ENCODE measurements around the gene ARAP2. TPM values are rescaled to one million over a fixed set of nuclear protein-coding genes. Genes with fewer than 3 reads are reported as not detected.

The ARAP2 gene
- total and polyA plus RNA-seq, 2 of the 13 experiments (the other 11 are each of a cell fraction or from before 2014, with no cell fraction given), result 0.37 to 1.4 TPM

GRCh38 chr4:36111172-36111571 lies 133.1 kb downstream of the ARAP2 start (continued):
- TF ChIP-seq ATF5 (CRISPR knock-in tag; IDR thresholded peaks at IDR 0.05; ENCODE audit: low read depth), result no peak
- TF ChIP-seq HES4 (CRISPR knock-in tag; IDR thresholded peaks at IDR 0.05; ENCODE audit: borderline replicate concordance), result no peak
- no peak for TF ChIP-seq MLX (CRISPR knock-in tag; IDR thresholded peaks at IDR 0.05)
- TF ChIP-seq NR2F1 (CRISPR knock-in tag; IDR thresholded peaks at IDR 0.05), result no peak

GRCh38 chr4:36099509-36099908 lies 144.8 kb downstream of the ARAP2 start:
- Histone ChIP-seq H3K27me3 (ENCODE audit: control insufficient read depth in 1 of 2, insufficient read depth in 2 of 2, low read length in 2 of 2) (no peaks in the 10 kb centered on the region), H2AFZ (ENCODE audit: low read length) (no peak overlapping the region), H3K4me2 (ENCODE audit: low read depth, low read length) (no peak overlapping the region), H3K9me3 (ENCODE audit: low read length) (no peaks in the 10 kb centered on the region), H4K20me1 (ENCODE audit: insufficient read depth, low read length) (no peaks in the 10 kb centered on the region), H3K27ac (ENCODE audit: extremely low read length, insufficient read depth, low read length) (no peak overlapping the region), H3K4me3 (replicated peaks in 1 of 3; ENCODE audit: insufficient read depth in 1 of 3, low read depth in 2 of 3, low read length in 3 of 3) (no peak overlapping the region), H3K4me1 (ENCODE audit: insufficient read depth, low read length) (no peaks in the 10 kb centered on the region), H3K36me3 (replicated peaks in 1 of 2; ENCODE audit: control insufficient read depth in 1 of 2, insufficient read depth in 2 of 2, low read length in 2 of 2) (no peaks in the 10 kb centered on the region), H3K79me2 (ENCODE audit: insufficient read depth, low read length) (no peaks in the 10 kb centered on the region), H3K9ac (ENCODE audit: insufficient read depth, low read depth, low read length) (no peak overlapping the region)
- in situ Hi-C loops (cut with HindIII; ENCODE audit: extremely low pct_ligation_motif_present, low pct_unique_long_range_greater_than_20kb) (no loop called here), intact Hi-C loops (cut with micrococcal nuclease; ENCODE audit: unreplicated experiment) (no loop called here)
- DNase-seq (ENCODE audit: low spot score), result no peak
- BruUV-seq (replicated peaks), result no TSS peak
- ChIA-PET CTCF (ENCODE audit: low intra/inter-chr PET ratio, low total read pairs) (no interaction called here), POLR2A (no interaction called here)
- WGBS (ENCODE audit: low lambda C conversion rate), result 82% methylated on average over 3 of the region's 3 CpGs
- no peak for FAIRE-seq
- no peak for ATAC-seq
- TF ChIP-seq FOXP4 (CRISPR knock-in tag; IDR thresholded peaks at IDR 0.05), result no peak
- TF ChIP-seq RERE (CRISPR knock-in tag; IDR thresholded peaks at IDR 0.05; ENCODE audit: low read depth), result no peak
- no peak for TF ChIP-seq EHMT2 (IDR thresholded peaks at IDR 0.05; ENCODE audit: borderline replicate concordance, low read depth, low read length)
